Embryonic facial prominence (tissue), 1 donor: ENCODE measurements around the gene TMEM45A.
"Not testable (repeated sequence)": the region's sequence is repeated elsewhere in the genome, so short reads cannot be mapped to it uniquely, and the experiment has no call there.

Source experiments
- DNase-seq: peaks from one replicate; pipeline ENCODE4 v3.0.0-alpha.2; 2016; ENCODE audit errors: extremely low spot score

TMEM45A gene

DNA sequence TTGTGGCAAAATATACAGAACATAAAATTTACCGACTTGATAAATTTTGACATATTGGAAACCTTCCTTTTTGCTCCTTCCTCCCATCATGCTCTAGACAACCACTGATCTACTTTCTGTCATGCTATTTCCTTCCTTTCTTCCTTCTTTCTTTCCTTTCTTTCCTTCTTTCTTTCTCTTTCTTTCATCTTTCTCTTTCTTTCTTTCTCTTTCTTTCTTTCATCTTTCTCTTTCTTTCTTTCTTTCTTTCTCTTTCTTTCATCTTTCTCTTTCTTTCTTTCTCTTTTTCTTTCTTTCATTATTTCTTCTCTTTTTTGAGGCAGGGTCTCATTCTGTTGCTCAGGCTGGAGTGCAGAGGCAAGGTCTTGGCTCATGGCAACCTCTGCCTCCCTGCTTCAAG, 8.9 kb upstream of the TMEM45A start:
- no peak for DNase-seq

DNA sequence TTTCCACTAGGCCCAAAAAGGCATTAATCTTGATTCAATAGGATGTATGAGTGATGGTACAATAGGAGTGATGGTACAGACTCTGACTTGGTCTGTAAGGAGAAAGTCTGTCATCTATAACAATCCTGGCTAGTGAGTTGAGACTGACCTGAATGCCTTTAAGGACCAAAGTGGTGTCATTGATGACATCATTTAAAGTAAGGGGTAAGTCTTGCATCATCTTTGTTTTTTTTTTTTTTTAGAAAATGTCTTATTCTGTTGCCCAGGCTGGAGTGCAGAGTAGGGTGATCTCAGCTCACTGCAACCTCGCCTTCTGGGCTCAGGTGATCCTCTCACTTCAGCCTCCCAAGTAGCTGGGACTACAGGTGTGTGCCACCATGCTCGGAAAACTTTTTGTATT, 5.6 kb upstream of the TMEM45A start:
- DNase-seq: no peak

DNA sequence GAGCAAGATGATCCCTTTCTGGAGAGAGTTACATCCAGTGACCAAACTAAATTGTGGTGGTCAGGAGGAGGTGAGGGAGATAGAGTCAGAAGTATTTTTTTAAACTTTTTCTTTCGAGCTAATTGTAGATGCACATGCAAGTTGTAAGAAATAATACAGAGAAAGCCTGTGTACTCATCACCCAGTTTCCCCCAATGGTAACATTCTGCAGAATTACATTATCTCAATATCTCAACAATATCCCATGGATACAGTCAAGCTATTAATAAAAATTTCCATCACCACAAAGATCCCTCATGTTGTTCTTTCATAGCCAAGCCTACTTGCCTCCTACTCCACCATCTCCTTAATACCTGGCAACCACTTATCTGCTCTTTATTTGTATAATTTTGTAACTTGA, 3.3 kb upstream of the TMEM45A start:
- DNase-seq: no peak

DNA sequence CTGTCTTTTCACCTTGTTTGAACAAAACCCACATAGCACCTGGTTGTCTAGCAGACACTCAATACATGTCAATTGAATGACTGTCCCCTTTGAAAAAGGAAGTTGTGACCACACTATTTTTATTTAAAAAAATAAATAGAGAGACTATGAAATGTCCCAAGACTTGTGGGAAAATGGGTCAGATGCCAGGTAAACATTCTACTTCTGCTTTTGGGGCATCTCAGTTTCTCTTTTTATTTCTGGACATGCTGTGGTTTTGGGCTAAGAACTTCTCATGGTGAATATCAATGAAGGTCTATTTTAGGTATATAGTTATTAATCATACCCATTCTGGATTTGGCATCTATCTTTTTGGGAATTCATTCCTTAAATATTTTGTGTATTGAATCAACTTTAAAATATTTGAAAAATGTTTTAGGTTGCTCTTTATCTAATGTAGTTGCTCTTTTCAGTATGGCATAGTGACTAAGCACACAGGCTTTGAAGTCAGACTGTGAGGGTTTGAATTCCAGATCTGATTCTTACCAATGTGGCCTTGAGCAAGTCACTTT, 4.4 kb downstream of the TMEM45A start:
- DNase-seq: no peak

DNA sequence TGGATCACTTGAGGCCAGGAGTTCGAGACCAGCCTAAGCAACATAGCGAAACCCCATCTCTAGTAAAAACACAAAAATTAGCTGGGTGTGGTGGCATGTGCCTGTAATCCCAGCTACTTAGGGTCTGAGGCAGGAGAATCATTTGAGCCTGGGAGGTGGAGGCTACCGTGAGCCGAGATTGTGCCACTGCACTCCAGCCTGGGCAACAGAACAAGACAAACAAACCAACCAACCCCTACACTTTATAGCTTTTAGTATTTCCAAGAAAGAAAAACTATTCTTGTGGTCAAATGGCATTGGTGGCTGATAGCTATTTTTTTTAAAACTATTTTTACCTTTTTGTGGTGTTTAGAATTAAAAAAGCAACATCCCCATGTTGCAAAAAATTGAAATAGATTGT, 7.2 kb downstream of the TMEM45A start:
- no peak for DNase-seq

DNA sequence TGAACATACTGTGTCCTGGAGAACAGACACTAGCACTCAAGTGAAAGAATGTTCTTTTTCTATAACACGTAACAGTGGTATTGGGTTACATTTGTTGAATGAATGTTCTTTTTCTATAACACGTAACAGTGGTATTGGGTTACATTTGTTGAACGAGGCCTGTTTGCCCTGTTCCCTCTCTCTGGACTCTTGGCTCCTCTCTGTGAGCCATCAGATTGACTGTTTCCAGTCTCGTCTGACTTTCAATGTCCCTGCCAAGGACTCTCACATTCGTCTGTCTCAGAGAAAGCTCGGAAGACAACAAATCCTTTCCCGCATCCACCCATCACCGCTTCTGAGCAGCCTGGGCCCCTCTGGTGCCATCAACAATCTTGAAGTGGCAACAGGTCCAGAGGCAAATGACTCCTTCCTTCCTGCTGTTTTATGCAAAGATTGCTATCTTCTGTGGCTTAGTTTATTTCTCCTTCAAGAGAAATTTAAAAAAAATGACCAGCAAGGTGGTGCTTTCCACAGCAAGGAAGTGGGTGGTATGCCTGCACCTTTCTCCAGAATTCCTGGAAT, 8.0 kb downstream of the TMEM45A start:
- no peak for DNase-seq

DNA sequence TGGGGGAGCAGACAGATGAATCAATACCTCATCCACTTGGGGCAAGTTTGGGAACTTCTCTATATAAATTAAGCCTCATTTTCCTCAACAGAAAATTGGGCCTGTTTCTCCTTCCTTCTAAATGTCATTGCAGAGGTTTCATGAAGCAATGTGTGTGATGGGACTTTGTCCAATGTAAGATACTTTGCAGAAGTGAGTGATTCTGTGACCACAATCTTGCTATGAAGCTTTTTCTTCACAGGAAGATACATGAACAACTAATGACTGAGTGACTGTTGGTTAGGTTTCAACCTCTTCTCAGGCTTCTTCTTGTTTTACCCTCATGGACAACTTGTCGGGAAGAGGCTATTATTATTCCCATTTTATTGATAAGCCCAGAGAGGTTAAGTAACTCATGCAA, 11.0 kb downstream of the TMEM45A start:
- no peak for DNase-seq

DNA sequence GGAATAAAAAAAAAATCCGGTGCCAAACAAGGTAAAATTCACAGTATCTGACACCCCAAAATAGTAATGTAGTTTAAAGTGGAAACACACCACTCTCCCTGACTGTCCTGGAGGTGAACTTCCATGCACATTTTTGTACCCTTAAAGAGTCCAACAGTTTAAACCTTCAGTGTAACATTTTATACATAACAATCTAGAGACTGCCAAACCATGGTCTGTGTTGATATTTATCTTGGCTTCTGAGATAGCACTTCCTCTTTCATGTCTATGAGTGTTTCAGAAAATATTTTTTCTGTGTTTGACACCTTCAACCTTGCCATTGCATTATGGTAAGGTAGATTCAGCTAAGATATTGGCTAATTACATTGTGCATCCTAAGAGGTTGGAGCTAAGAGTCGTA, 13.9 kb downstream of the TMEM45A start:
- DNase-seq: no peak

DNA sequence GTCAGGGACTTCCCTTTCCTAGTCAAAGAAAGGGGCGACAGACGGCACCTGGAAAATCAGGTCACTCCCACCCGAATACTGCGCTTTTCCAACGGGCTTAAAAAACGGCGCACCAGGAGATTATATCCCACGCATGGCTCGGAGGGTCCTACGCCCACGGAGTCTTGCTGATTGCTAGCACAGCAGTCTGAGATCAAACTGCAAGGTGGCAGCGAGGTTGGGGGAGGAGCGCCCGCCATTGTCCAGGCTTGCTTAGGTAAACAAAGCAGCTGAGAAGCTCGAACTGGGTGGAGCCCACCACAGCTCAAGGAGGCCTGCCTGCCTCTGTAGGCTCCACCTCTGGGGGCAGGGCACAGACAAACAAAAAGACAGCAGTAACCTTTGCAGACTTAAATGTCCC, 17.4 kb downstream of the TMEM45A start:
- DNase-seq: not testable (repeated sequence)

DNA sequence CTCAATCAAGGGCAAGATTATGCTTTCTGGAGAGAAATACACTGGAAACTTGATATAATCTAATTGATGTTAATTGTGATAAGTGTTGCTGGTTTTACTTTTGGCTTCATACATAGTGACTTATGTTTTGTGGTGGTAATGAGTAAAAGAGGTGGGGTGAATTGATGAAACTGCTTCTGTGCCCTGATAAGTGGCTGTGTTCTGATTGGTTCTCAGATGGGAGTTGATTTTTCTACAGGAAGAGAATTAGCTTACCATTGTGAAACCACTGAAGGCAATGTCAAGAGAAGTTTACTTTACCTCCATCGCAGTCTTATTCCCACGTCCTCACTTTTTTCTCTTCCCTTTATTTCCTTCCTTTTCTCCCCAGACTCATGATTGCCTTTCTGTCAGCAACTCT, 23.8 kb downstream of the TMEM45A start:
- DNase-seq: no peak

DNA sequence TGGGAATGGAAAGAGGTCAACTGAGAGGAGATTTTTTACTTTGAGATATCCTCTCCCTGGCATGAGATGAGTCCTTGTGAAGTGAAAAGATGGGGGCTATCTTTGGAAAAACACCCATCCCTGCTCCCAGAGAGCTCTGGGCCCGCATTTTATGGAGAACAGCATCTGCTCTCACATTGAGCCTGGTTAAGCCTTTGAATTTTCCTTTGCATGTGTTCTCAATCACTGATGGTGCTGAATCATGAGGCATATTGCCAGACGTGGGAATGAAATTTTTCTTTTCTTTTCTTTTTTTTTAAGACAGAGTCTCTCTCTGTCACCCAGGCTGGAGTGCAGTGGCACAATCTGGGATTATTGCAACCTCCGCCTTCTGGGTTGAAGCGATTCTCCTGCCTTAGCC, 24.4 kb downstream of the TMEM45A start:
- no peak for DNase-seq

DNA sequence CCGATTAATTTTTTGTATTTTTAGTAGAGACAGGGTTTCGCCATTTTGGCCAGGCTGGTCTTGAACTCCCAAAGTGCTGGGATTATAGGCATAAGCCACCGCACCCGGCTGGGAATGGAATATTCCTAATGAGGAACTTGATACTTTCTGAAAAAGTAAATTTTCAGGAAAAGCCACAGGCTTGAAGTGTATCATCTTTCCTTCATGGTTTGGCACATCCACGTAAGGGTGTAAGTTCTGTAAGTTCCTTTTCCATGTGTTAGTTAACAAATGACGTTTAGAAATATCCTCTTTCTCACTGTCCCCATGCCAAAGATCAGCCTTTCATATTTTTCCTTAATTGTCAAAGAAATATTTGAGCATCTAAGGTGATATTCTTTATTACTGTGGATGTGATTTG, 24.9 kb downstream of the TMEM45A start:
- DNase-seq: no peak

DNA sequence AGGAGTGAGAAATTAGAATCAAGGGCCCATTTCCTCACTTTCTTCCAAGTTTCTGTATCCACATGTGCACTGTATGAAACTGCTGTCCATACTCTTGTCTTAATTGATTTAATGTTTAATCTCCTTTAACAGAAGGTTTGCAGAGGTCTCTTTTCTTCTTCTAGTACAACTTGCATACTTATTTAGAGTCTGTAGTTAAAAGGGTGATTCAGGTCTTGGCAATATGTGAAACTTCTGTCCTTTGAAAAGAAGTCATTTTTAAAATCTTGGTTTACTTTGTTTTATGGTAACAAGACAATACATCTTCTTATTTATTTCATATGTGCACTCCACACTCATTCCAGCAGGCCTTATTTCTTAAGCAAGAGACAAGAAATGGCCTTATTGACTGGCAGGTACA, 25.8 kb downstream of the TMEM45A start:
- no peak for DNase-seq

DNA sequence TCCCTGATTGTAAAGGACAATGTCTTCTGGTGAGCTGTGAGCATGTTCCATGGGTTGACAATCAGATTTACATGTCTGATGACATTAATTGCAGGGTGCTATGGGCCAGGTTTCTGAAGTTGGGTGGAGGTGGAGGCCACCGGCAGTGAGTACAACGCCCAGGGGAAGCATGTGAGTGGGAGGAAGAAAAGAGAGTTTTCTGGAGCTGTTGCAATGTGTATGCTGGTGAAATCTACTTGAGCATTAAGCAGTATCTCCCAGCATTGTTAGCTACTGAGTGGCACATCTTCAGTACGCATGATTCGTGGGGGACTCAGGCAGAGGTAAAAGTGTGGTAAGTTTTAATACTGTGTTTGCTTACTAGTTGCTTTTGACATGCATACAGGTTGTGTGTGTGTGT, 26.6 kb downstream of the TMEM45A start:
- no peak for DNase-seq

DNA sequence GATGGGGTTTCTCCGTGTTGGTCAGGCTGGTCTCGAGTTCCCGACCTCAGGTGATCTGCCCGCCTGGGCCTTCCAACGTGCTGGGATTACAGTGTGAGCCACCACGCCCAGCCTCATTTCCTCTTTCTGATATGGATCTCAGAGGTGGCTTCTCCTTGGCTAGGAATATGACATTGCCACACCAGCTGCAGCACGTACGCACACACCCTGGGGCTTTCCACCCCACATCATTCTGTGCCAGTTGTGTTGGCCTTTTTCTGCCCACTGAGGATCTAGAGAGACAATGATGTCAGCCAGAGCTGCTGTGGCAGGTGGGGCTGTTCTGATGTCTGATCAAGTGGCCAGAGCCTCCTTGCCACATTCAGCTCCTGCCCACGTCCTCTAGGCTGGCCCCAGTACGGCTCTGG, 29.0 kb downstream of the TMEM45A start:
- DNase-seq: no peak

DNA sequence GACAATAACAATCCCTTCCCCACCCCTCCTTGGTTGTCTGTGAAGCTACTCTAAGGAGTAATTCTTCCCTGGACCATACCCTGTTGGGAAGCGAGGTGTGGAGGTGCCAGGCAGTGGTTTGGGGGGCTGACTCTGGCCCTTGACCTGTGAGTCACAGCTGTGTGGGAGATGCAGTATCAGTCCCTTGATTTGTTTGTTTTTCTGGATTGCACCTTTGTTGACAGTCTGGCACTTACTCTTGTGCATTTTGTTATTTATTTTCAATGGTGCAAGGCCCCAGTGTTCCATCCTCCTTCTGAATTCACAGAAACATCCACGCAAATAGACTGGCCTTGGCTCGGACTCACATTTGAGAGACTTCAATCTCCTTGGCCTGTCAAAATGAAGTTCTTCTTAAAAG, 29.7 kb downstream of the TMEM45A start:
- DNase-seq: no peak

DNA sequence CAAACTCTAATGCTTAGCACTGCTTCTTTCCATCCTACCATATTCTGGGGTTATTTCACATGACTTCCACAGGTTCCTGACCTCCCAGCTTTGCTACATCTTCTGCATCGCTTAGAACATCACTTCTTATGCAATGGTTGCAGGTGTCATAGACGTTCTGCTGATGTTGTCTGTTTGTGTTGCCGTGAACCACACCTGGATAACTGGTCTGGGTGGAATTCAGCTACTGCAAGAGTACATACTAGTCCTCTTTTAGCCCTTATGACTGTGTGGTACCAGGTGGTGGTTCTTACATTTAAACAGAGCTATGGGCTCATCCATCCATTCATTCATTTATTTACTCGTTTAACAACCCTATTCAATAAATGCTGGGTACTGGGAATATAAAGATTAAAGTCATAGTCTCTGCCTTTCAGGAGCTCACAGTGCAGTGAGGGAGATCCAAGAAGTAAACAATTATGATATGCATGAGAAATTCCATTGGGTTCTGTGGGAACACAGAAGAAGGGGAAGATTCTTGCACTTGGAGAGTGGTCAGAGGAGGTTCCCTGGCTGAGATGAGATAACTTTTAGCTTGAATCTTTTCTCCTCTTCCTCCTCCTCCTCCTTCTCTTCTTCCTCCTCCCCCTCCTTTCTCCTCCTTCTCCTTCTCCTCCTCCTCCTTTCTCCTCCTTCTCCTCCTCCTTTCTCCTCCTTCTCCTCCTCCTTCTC, 30.8 kb downstream of the TMEM45A start:
- no peak for DNase-seq

DNA sequence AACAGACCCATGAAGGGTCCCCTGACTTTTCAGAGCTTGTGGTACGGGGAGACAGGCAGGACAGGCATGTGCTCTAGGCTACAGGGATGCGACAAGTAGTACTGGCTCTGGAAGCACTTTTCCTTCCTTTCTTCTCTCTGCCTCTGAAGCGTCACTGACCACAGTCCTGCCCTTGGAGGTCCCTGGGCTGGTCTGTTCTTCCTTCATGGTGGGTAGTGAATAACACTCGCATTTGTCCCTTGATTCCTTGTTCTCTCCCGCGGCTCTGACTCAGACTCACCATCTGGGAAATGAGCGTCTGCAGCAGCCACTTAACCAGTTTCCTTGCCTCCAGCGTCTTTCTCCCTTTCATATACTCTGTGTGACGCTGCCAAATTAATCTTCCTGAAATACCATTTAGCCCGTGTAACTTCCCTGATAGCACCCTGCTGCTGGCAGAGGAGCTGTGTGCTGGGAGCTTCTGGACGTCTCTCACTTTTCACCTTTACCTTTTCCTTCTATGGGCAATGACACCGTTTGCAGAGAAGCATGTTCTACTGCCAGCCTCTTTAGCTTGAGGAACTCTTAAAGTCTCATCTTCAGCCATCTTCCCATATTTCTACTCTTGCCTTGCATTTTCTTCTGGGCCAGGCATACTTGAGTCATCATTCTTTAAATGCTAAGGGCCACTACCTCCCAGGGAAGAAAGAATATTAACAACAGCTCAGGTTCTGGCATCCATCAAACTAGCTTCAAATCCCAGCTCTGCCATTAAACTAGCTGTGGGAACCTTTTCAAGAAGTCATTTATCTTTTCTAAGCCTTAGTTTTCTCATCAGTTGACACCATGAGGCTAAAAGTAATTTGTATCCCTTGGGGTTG, 33.6 kb downstream of the TMEM45A start:
- no peak for DNase-seq

DNA sequence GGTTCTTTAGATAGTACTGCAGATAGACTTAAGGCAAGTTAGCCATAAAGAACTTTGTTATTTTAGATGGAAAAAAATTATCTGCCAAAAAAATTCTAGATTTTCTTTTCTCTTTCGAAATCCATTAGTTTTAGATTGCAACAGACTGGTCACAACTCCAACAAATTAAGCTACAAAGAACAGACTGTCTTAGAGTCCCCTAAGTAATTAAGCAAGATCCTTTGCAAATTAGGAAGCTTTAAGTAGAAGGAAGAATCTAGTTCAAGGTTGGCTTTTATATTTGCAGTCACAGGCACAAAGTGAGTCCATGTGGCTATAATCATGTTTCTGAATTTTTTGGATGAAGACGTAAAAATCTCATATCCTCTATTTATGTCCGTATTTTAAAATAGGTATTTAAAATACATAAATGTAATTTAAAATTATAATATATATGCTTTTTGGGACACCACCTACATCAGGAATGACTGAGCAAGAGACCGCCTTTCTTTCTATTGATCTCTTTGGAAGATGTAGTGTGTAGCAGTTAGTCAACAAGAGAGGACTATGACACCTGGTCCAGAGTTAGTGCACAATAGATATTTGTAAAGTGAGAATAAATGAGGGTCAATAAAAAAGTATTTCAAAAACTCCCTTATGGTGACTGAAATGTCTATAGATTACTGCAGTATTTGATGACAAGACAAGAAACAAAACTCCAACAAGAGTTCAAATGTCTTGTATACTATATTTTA, 34.4 kb downstream of the TMEM45A start:
- no peak for DNase-seq

DNA sequence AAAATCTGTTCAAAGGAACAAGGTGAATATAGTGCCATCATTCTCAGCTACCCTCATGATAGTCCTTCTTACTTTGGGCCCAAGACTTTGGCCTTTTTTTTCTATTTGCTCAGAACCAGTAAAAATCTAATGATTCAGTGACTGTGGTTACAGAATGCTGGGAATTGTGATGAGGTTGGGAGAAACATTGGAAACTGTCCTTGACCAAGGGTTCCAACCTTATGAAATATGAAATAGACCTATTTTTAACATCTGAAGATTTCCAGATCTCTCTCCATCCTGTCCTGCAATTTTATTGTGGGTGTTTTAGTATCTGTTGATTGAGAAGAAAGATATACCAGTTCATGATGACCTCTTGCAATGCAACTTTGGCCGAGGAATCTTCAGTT, 34.9 kb downstream of the TMEM45A start:
- DNase-seq: no peak

DNA sequence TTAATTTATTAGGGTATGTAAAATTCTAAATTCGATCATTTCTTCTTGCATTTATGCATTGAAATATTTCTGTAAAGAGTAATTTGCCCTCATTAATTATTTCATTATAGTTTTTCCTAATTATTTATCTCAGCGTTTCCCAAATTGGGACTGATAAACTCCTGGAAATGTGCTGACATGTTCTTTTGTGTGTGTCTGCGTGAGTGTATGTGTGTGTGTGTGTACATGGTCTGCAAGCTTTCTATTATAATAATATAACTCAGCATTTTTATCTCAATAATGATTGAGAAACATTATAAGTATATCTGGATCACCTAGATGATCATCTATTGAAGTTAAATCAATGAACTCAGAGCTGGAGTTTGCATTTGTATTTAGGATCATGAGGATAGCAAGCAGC, 38.7 kb downstream of the TMEM45A start:
- DNase-seq: no peak

DNA sequence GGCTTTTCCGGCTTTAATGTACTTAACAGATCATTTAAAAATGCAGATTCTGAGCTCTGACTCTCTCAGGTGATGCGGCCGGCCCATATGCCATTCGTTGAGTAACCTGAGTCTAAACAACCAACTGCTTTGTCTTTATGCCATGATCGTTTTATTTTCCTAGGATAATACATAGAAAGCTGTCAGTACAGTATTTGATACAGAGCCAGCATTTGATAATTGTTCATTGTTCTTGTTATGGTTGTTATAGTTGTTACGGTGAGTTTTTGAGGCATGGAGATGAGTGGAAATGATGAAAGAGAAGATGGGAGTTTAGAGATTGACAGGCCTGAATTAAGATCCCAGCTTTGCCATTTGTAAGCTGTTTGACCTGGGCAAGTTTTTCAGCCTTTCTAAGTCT, 40.0 kb downstream of the TMEM45A start:
- no peak for DNase-seq
